ENCODE results near the gene COL28A1.

The COL28A1 gene

DNA sequence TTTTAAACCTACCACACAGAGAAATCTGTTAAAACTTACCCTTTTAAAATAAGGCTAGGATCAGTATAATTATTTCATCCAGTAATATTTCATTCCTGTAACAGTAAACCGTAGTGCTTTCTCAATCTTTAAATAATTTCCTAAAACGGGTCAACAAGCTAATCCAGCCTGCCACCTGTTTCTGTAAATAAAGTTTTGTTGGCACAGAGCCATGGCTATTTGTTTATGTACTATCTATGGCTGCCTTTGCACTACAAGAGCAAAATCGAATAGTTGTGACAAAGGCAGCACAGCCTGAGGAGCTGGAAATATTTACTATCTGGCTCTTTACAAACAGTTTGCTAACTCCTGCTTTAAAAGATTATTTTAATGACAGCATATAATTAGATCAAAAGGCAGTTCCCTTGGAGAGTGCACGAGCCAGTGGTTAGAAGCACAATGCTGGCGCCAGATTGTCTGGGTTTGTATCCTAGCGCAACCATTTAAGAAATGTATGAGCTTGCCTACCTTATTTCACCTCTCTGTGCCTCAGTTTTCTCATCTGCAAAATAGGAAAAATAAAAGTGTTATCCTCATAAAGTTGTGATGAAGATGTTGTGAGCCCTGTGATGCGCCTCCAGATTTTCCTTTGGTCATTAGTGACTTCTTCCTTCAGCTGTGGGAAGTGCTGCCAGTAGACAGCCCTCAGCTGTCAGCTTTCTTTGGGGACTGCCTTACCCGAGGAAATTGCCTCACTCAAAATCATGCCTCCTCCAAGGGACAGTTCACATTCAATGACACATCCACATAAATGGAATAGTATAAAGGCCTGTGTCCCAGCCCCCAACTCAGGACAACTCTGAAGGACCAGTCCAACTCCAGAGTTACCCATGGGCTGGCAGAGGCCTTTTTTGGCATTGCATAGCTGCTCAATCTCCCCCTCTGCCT lies 19.2 kb upstream of the COL28A1 start:
- TF ChIP-seq, protein P1, sequence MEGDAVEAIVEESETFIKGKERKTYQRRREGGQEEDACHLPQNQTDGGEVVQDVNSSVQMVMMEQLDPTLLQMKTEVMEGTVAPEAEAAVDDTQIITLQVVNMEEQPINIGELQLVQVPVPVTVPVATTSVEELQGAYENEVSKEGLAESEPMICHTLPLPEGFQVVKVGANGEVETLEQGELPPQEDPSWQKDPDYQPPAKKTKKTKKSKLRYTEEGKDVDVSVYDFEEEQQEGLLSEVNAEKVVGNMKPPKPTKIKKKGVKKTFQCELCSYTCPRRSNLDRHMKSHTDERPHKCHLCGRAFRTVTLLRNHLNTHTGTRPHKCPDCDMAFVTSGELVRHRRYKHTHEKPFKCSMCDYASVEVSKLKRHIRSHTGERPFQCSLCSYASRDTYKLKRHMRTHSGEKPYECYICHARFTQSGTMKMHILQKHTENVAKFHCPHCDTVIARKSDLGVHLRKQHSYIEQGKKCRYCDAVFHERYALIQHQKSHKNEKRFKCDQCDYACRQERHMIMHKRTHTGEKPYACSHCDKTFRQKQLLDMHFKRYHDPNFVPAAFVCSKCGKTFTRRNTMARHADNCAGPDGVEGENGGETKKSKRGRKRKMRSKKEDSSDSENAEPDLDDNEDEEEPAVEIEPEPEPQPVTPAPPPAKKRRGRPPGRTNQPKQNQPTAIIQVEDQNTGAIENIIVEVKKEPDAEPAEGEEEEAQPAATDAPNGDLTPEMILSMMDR (IDR thresholded peaks at IDR 0.05; ENCODE audit: insufficient read depth, low read length, missing control alignments), result no peak
- no peak for DNase-seq (ENCODE audit: low read depth, low spot score)
- POLR2A ChIA-PET, result no interaction called here

DNA sequence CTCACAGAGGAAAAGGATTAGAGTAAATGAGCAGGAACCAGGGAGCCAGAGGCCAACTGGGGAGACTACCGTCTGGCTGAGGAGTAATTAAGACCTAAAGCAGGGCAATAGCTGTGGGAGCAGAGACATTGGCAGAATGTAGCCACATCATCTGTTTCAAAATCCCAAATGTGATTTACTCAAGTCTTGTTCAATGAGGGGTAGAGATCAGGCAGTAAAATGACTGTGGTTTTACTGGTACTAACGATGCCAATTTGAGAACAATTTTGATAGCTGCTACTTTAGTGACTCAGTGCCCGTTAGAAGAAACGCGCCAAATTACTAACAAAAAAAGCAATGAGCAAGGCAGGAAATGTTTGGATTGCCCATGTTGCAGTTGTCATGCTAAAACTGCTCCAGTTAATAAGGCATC lies 18.4 kb upstream of the COL28A1 start:
- H3K4me3 ChIP-seq (ENCODE audit: low read depth, low read length), result no peak overlapping the region
- DNase-seq (ENCODE audit: low read depth, low spot score), result peak; percentile 92
- TF ChIP-seq, protein P1 (IDR thresholded peaks at IDR 0.05; ENCODE audit: insufficient read depth, low read length, missing control alignments), result no peak
- POLR2A ChIA-PET, result no interaction called here
- CTCF ChIA-PET, result interaction anchor here (1.1 to 1.3 kb wide), 2 partner anchors 10 to 12 kb away, joined by 3 read pairs; no protein-coding TSS in a partner anchor

More for the DNA sequence above, 19.2 kb upstream of the COL28A1 start:
- CTCF ChIA-PET, result interaction anchor here (1.1 to 2.3 kb wide), 4 partner anchors 9 to 664 kb away, joined by 3 to 7 read pairs (median 4); no protein-coding TSS in a partner anchor
- no peak overlapping the region for H3K4me3 ChIP-seq (ENCODE audit: low read depth, low read length)

DNA sequence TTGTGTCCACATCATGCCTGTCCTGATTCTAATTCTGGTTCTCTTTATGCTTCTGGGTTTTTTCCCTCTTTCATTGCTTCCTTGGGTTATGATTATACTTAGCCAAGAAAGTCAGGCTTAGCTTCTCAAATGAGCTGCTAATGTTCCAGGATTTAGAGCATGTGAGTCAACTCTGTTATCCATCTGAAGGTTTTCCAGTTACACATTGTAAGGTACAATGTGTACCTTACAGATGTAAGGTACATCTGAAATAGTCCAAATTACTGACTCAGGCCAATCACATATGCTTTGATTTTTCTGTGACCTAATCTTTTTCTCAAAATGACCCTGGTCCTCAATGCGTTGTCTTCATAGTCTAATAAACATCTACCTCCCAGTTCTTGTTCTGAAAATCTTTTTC lies 17.7 kb upstream of the COL28A1 start:
- no peak overlapping the region for H3K4me3 ChIP-seq (ENCODE audit: low read depth, low read length)
- DNase-seq (ENCODE audit: low read depth, low spot score), result no peak
- TF ChIP-seq, protein P1 (IDR thresholded peaks at IDR 0.05; ENCODE audit: insufficient read depth, low read length, missing control alignments), result no peak
- POLR2A ChIA-PET, result no interaction called here
- CTCF ChIA-PET, result interaction anchor here (1.3 kb wide), 1 partner anchor 661 kb away, joined by 3 read pairs; no protein-coding TSS in a partner anchor

DNA sequence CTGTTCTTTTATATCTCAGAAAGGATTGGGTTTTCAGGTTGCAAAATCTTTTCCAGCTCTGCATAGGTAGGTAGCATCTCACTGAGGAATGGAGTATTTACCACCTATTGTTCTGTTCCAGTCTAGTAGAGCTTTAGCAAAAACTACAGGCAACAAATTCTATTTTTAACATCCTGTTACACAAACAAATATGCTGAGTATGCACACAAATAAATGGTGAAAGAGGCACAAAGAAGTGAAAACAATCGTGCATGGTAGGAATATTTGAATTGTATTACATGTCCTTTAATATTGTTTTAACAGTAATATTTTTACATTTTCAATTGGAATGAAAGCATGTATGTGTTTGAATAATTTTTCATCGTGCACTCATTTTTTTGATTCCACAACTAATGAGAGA lies 16.5 kb upstream of the COL28A1 start:
- TF ChIP-seq, protein P1 (IDR thresholded peaks at IDR 0.05; ENCODE audit: insufficient read depth, low read length, missing control alignments), result no peak
- POLR2A ChIA-PET, result no interaction called here
- no peak for DNase-seq (ENCODE audit: low read depth, low spot score)
- no peak overlapping the region for H3K4me3 ChIP-seq (ENCODE audit: low read depth, low read length)
- CTCF ChIA-PET, result interaction anchor here (1.3 to 2.0 kb wide), 2 partner anchors 11 to 128 kb away, joined by 5 to 8 read pairs; no protein-coding TSS in a partner anchor

DNA sequence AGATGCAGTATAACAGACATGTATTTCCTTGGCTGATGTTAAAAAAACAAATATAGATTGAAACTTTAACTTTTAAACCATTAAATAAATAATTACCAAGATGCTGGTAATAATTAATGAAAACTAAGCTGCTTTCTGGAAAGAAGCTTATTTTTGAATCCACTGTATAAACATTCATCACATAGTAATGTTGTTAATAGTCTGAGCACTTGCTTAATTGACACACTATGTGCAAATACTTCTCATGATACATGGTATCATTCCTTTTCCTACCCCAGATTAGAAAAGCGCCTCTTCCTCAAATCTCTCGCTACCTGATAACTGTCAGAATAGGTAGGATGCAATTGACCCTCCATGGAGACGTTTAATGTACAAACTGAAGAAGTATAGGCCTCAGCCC lies 15.0 kb upstream of the COL28A1 start:
- DNase-seq (ENCODE audit: low read depth, low spot score), result no peak
- ChIA-PET CTCF (interaction anchor here (0.7 to 2.4 kb wide), 10 partner anchors 9 to 666 kb away, joined by 3 to 11 read pairs (median 4); no protein-coding TSS in a partner anchor), POLR2A (no interaction called here)
- H3K4me3 ChIP-seq (ENCODE audit: low read depth, low read length), result no peak overlapping the region
- TF ChIP-seq, protein P1 (IDR thresholded peaks at IDR 0.05; ENCODE audit: insufficient read depth, low read length, missing control alignments), result no peak

DNA sequence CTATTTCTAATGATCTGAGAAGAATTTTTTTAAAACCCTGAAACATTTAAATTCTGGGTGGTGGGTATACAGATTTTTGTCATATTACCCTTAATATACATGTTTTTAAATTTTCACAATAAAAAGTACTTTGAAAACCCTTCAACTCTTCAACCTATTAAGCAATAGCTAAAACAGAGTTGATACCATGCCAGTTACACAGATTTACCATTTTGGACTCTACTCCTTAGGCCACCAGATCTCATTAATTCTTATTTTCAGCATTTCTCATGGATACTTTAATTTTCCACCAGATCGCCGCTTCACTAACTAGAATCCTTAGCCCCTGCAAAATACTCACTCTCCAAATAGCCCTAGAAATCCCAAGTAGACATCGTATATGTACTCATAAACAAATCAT lies 12.7 kb upstream of the COL28A1 start:
- H3K4me3 ChIP-seq (ENCODE audit: low read depth, low read length), result no peak overlapping the region
- ChIA-PET POLR2A (no interaction called here), CTCF (interaction anchor here (0.9 to 2.4 kb wide), 3 partner anchors 120 to 445 kb away, joined by 3 to 9 read pairs (median 3); no protein-coding TSS in a partner anchor)
- no peak for DNase-seq (ENCODE audit: low read depth, low spot score)
- TF ChIP-seq, protein P1 (IDR thresholded peaks at IDR 0.05; ENCODE audit: insufficient read depth, low read length, missing control alignments), result no peak

Data from AG04449 (cell line).